ENCODE results near the gene PACRG. TPM values are rescaled to one million over a fixed set of nuclear protein-coding genes. Genes with fewer than 3 reads are reported as not detected.
"Not testable (repeated sequence)": the region's sequence is repeated elsewhere in the genome, so short reads cannot be mapped to it uniquely, and the experiment has no call there.

The PACRG gene
- total RNA-seq, 2 donors from 2014 or later: 13.0 TPM; not detected in 1

GRCh38 chr6:162973980-162974379 is 246.2 kb downstream of the PACRG start:
- Histone ChIP-seq H3K4me3 (no peak overlapping the region), H3K27me3 (replicated peaks; ENCODE audit: insufficient read depth) (no peaks in the 10 kb centered on the region), H3K36me3 (no peaks in the 10 kb centered on the region), H3K9me3 (no peaks in the 10 kb centered on the region), H3K27ac (no peak overlapping the region), H3K4me1 (ENCODE audit: control insufficient read depth in 1 of 2, low read depth in 2 of 2) (no peaks in the 10 kb centered on the region)
- no peak for DNase-seq (ENCODE audit: low spot score)
- TF ChIP-seq, protein P1, sequence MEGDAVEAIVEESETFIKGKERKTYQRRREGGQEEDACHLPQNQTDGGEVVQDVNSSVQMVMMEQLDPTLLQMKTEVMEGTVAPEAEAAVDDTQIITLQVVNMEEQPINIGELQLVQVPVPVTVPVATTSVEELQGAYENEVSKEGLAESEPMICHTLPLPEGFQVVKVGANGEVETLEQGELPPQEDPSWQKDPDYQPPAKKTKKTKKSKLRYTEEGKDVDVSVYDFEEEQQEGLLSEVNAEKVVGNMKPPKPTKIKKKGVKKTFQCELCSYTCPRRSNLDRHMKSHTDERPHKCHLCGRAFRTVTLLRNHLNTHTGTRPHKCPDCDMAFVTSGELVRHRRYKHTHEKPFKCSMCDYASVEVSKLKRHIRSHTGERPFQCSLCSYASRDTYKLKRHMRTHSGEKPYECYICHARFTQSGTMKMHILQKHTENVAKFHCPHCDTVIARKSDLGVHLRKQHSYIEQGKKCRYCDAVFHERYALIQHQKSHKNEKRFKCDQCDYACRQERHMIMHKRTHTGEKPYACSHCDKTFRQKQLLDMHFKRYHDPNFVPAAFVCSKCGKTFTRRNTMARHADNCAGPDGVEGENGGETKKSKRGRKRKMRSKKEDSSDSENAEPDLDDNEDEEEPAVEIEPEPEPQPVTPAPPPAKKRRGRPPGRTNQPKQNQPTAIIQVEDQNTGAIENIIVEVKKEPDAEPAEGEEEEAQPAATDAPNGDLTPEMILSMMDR (IDR thresholded peaks at IDR 0.05): no peak
- ATAC-seq (ENCODE audit: insufficient number of reproducible peaks, low FRiP score, low read depth): no peak

DNA sequence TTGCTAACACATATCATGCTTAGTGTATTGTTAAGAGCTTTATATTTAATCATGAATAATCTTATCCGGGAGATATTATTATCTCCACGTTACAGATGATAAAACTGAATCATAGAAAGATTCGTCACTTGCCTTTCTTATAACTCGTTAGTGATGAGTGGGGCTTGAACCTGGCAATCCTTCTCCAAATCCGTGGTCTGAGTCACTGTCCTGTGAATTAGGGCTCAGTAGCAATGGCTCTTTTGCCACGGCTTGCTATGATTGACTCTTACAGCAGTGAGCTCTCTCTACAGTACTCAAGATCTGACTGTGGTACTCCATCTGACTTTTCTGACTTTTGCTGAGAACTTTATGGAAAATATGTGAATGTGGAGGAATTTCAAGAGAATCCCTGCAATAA is 246.9 kb downstream of the PACRG start:
- DNase-seq (ENCODE audit: low spot score) (no peak), ATAC-seq (ENCODE audit: insufficient number of reproducible peaks, low FRiP score, low read depth) (no peak)
- H3K4me1 ChIP-seq (ENCODE audit: control insufficient read depth in 1 of 2, low read depth in 2 of 2): no peaks in the 10 kb centered on the region
- no peaks in the 10 kb centered on the region for H3K9me3 ChIP-seq
- H3K4me3 ChIP-seq: no peak overlapping the region
- no peaks in the 10 kb centered on the region for H3K36me3 ChIP-seq
- TF ChIP-seq, protein P1 (IDR thresholded peaks at IDR 0.05): no peak
- H3K27me3 ChIP-seq (replicated peaks; ENCODE audit: insufficient read depth): no peaks in the 10 kb centered on the region
- no peak overlapping the region for H3K27ac ChIP-seq

DNA sequence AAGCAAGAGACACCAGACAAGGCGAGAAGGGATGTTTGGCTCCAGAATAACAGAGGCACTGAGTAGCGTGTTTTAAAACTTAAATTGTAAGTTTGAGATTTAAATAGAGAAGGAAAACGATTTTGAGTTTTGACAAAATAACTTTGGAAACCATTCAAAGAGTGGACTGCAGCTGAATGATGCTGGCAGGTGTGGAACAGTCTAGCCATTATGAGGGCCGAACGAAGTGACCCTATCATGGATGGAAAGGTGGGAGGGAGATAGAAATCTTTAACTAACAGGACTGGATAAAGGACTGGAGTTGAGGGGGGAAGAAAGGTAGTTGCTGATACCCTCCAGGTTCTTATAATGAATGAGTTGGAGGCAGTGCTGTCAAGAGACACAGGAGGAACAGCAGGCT is 248.4 kb downstream of the PACRG start:
- no peaks in the 10 kb centered on the region for H3K4me1 ChIP-seq (ENCODE audit: control insufficient read depth in 1 of 2, low read depth in 2 of 2)
- DNase-seq (ENCODE audit: low spot score): no peak
- H3K4me3 ChIP-seq: no peak overlapping the region

DNA sequence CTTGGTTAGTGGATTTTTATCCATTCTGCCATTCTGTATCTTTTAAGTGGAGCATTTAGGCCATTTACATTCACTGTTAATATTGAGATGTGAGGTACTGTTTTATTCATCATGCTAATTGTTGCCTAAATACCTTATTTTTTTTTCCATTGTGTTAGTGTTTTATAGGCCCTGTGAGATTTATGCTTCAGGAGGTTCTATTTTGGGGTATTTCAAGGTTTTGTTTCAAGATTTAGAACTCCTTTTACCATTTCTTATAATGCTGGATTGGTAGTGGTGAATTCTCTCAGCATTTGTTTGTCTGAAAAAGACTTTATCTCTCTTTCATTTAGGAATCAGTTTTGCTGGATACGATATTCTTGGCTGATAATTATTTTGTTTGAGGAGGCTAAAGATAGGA is 255.5 kb downstream of the PACRG start:
- DNase-seq (ENCODE audit: low spot score); H3K4me1 ChIP-seq (ENCODE audit: control insufficient read depth in 1 of 2, low read depth in 2 of 2); H3K27ac ChIP-seq; H3K36me3 ChIP-seq; H3K27me3 ChIP-seq (replicated peaks; ENCODE audit: insufficient read depth); H3K9me3 ChIP-seq; ATAC-seq (ENCODE audit: insufficient number of reproducible peaks, low FRiP score, low read depth); H3K4me3 ChIP-seq: not testable (repeated sequence)

More for the DNA sequence above, 248.4 kb downstream of the PACRG start:
- Histone ChIP-seq H3K27ac (no peak overlapping the region), H3K27me3 (replicated peaks; ENCODE audit: insufficient read depth) (no peaks in the 10 kb centered on the region), H3K9me3 (no peaks in the 10 kb centered on the region), H3K36me3 (no peaks in the 10 kb centered on the region)
- no peak for ATAC-seq (ENCODE audit: insufficient number of reproducible peaks, low FRiP score, low read depth)
- TF ChIP-seq, protein P1 (IDR thresholded peaks at IDR 0.05): no peak

GRCh38 chr6:162998777-162999176 is 271.0 kb downstream of the PACRG start:
- H3K27ac ChIP-seq: no peak overlapping the region
- no peak overlapping the region for H3K4me3 ChIP-seq
- DNase-seq (ENCODE audit: low spot score) (no peak), ATAC-seq (ENCODE audit: insufficient number of reproducible peaks, low FRiP score, low read depth) (no peak)
- no peaks in the 10 kb centered on the region for H3K36me3 ChIP-seq
- no peaks in the 10 kb centered on the region for H3K27me3 ChIP-seq (replicated peaks; ENCODE audit: insufficient read depth)
- no peaks in the 10 kb centered on the region for H3K9me3 ChIP-seq
- TF ChIP-seq, protein P1 (IDR thresholded peaks at IDR 0.05): no peak
- no peaks in the 10 kb centered on the region for H3K4me1 ChIP-seq (ENCODE audit: control insufficient read depth in 1 of 2, low read depth in 2 of 2)

DNA sequence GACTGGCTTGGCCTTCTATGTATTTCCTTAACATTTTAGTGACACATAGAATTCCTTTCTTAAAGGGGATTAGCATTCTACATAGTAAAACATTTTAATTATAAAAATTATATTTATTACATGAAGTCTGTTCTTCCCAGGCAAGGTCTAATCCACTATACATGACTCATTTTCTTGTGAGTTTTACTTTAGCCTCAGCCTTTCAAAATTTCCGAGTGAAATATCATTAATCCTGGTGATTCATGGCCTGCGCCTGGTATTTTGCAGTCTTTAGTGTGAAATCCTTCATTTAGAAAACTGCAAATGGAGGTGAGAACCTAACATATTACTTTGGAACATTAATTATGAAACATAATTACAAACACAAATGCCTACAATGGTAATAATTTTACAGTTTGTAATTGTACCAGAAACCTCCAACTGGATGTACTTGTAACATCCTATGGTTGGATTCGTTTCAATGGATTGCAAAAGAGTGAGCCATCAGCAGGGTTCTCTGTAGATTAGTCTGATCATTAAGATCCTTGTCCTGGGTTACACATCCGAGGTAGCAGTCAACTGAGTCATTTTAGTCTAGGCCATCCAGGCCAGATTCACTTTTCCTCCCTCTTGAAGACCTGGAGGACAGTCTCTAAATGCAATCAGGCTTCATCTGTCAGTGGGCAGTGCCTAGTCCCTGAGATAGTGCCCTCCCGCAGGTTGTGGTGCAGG is 272.0 kb downstream of the PACRG start:
- ATAC-seq (ENCODE audit: insufficient number of reproducible peaks, low FRiP score, low read depth): no peak
- Histone ChIP-seq H3K9me3 (no peaks in the 10 kb centered on the region), H3K27ac (no peak overlapping the region), H3K27me3 (replicated peaks; ENCODE audit: insufficient read depth) (no peaks in the 10 kb centered on the region), H3K4me3 (no peak overlapping the region), H3K36me3 (no peaks in the 10 kb centered on the region), H3K4me1 (ENCODE audit: control insufficient read depth in 1 of 2, low read depth in 2 of 2) (no peaks in the 10 kb centered on the region)
- TF ChIP-seq, protein P1 (IDR thresholded peaks at IDR 0.05): no peak
- no peak for DNase-seq (ENCODE audit: low spot score)

All from thoracic aorta (tissue), 2 donors.